K562 (cell line): Measurements from ENCODE around the gene KCTD1.

Experiments
- CEBPB ChIP-seq: fragments of 450-650 bp; IDR thresholded peaks from 2 replicates; pipeline ENCODE4 v1.6.1; 2016; ENCODE audit warnings: missing genetic modification characterization, missing compliant biosample characterization
- CEBPG ChIP-seq, 3 experiments: fragments of 200-800 bp in 1 of 3; sonication (Bioruptor generic) in 1 of 3; sonication (generic) in 1 of 3; formaldehyde crosslinking in 1 of 3; IDR thresholded peaks in 2 of 3; conservative IDR thresholded peaks in 1 of 3; 2 replicates each; pipeline versions ENCODE4 v1.6.1 to v1.8.0; 2016 to 2022; ENCODE audit warnings: missing compliant biosample characterization in 2 of 3, missing genetic modification characterization in 2 of 3, mild to moderate bottlenecking in 1 of 3, missing genetic modification reagents in 1 of 3
- GABPA ChIP-seq: fragments of 200-800 bp; sonication (Bioruptor generic); conservative IDR thresholded peaks from 2 replicates; pipeline ENCODE4 v1.6.1; 2016; ENCODE audit warnings: low read depth, missing genetic modification characterization, missing compliant biosample characterization
- HDAC2 ChIP-seq: fragments of 450-650 bp; IDR thresholded peaks from 2 replicates; pipeline ENCODE4 v1.6.1; 2016; ENCODE audit warnings: mild to moderate bottlenecking
- KDM1A ChIP-seq, 2 experiments: fragments of 450-650 bp; IDR thresholded peaks; 2 replicates each; pipeline ENCODE4 v1.6.1; 2016; ENCODE audit warnings: mild to moderate bottlenecking in 2 of 2
- POLR2A ChIP-seq: fragments of 450-650 bp; conservative IDR thresholded peaks from 2 replicates; pipeline ENCODE4 v1.6.1; 2016
- POLR2AphosphoS5 ChIP-seq: IDR thresholded peaks from 2 replicates; pipeline ENCODE4 v1.6.1; 2011; ENCODE audit warnings: mild to moderate bottlenecking, low read depth, low read length, moderate library complexity; ENCODE audit not compliant: control insufficient read depth, insufficient read depth
- ZKSCAN1 ChIP-seq: fragments of 150-350 bp; IDR thresholded peaks from 2 replicates; pipeline ENCODE4 v1.6.1; 2016; ENCODE audit warnings: low read depth, low read length
- TF ChIP-seq, protein P1 (sequence below), 3 experiments: IDR thresholded peaks in 2 of 3; conservative IDR thresholded peaks in 1 of 3; 2 replicates each; pipeline ENCODE4 v1.5.1; 2011 to 2012; ENCODE audit warnings: low read length in 3 of 3, mild to moderate bottlenecking in 3 of 3, control low read depth in 2 of 3, improper control_type of control experiment in 1 of 3, inconsistent platforms in 1 of 3, low read depth in 1 of 3, mixed read lengths in 1 of 3, moderate library complexity in 1 of 3; ENCODE audit not compliant: insufficient read depth in 2 of 3
- TF ChIP-seq, protein P2 (sequence below): fragments of 450-650 bp; IDR thresholded peaks from 2 replicates; pipeline ENCODE4 v1.6.1; 2018; ENCODE audit not compliant: partially characterized antibody
- TF ChIP-seq, protein P3 (sequence below): sonication (generic); formaldehyde crosslinking; IDR thresholded peaks from 2 replicates; pipeline ENCODE4 v1.8.0; 2022; ENCODE audit warnings: missing genetic modification reagents, mild to moderate bottlenecking, borderline replicate concordance

DNA sequence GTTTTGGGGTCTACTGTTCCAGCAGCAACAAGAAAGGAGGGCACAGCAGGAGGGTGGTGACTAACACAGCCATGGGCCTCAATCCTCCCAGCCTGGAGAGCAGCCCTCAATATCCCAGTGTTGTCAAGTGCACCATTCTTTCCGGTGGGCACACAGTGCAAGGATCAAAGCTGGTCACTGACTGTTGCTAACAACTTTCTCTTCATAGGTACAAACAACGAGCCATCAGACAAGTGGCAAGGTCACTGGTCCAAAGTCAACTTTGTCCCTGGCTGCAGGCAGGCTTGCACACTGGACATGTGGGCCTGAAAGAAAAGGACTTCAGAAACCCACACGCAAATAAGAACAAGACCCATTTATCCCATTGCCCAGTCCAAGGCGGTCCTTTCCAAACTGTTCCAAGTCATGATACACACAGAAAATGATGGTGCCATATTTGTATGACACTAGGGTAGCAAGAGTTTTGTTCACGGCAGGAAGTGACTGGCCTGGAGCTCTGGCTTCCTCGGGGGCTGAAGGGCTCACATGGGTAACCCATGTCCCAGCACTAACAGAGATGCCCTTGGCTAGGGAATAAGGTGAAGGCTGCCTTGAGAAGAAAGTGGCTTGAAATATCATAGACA lies 57.0 kb downstream of the KCTD1 start:
- TF ChIP-seq CEBPG (CRISPR knock-in tag; IDR thresholded peaks at IDR 0.05) (no peak), CEBPG (tag; conservative IDR thresholded peaks at IDR 0.05 in 1 of 2, IDR thresholded peaks at IDR 0.05 in 1 of 2) (no peak), CEBPB (tag) (no peak), ZKSCAN1 (no peak), HDAC2 (no peak), POLR2AphosphoS5 (no peak), POLR2A (no peak), KDM1A (IDR thresholded peaks at IDR 0.05) (no peak), GABPA (tag) (no peak)
- TF ChIP-seq, protein P1, sequence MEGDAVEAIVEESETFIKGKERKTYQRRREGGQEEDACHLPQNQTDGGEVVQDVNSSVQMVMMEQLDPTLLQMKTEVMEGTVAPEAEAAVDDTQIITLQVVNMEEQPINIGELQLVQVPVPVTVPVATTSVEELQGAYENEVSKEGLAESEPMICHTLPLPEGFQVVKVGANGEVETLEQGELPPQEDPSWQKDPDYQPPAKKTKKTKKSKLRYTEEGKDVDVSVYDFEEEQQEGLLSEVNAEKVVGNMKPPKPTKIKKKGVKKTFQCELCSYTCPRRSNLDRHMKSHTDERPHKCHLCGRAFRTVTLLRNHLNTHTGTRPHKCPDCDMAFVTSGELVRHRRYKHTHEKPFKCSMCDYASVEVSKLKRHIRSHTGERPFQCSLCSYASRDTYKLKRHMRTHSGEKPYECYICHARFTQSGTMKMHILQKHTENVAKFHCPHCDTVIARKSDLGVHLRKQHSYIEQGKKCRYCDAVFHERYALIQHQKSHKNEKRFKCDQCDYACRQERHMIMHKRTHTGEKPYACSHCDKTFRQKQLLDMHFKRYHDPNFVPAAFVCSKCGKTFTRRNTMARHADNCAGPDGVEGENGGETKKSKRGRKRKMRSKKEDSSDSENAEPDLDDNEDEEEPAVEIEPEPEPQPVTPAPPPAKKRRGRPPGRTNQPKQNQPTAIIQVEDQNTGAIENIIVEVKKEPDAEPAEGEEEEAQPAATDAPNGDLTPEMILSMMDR (IDR thresholded peaks at IDR 0.05 in 2 of 3, conservative IDR thresholded peaks at IDR 0.05 in 1 of 3; ENCODE audit: insufficient read depth in 2 of 3, low read depth in 1 of 3, low read length in 3 of 3): no peak
- TF ChIP-seq, protein P2, sequence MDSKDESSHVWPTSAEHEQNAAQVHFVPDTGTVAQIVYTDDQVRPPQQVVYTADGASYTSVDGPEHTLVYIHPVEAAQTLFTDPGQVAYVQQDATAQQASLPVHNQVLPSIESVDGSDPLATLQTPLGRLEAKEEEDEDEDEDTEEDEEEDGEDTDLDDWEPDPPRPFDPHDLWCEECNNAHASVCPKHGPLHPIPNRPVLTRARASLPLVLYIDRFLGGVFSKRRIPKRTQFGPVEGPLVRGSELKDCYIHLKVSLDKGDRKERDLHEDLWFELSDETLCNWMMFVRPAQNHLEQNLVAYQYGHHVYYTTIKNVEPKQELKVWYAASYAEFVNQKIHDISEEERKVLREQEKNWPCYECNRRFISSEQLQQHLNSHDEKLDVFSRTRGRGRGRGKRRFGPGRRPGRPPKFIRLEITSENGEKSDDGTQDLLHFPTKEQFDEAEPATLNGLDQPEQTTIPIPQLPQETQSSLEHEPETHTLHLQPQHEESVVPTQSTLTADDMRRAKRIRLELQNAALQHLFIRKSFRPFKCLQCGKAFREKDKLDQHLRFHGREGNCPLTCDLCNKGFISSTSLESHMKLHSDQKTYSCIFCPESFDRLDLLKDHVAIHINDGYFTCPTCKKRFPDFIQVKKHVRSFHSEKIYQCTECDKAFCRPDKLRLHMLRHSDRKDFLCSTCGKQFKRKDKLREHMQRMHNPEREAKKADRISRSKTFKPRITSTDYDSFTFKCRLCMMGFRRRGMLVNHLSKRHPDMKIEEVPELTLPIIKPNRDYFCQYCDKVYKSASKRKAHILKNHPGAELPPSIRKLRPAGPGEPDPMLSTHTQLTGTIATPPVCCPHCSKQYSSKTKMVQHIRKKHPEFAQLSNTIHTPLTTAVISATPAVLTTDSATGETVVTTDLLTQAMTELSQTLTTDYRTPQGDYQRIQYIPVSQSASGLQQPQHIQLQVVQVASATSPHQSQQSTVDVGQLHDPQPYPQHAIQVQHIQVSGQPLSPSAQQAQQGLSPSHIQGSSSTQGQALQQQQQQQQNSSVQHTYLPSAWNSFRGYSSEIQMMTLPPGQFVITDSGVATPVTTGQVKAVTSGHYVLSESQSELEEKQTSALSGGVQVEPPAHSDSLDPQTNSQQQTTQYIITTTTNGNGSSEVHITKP: no peak
- TF ChIP-seq, protein P3, sequence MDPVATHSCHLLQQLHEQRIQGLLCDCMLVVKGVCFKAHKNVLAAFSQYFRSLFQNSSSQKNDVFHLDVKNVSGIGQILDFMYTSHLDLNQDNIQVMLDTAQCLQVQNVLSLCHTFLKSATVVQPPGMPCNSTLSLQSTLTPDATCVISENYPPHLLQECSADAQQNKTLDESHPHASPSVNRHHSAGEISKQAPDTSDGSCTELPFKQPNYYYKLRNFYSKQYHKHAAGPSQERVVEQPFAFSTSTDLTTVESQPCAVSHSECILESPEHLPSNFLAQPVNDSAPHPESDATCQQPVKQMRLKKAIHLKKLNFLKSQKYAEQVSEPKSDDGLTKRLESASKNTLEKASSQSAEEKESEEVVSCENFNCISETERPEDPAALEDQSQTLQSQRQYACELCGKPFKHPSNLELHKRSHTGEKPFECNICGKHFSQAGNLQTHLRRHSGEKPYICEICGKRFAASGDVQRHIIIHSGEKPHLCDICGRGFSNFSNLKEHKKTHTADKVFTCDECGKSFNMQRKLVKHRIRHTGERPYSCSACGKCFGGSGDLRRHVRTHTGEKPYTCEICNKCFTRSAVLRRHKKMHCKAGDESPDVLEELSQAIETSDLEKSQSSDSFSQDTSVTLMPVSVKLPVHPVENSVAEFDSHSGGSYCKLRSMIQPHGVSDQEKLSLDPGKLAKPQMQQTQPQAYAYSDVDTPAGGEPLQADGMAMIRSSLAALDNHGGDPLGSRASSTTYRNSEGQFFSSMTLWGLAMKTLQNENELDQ (CRISPR knock-in tag): no peak
